Activated naive CD4-positive, alpha-beta T cell treated with anti-CD3 and anti-CD28 coated beads, Interleukin-2, amount 50 U/mL, for 16 hours (primary cell): Measurements from ENCODE around the gene EMSY.

ENCODE experiments used
- DNase-seq: peaks from one replicate; pipeline ENCODE4 v3.0.0-alpha.2; 2020

EMSY gene

GRCh38 chr11:76600124-76600655 lies 155.4 kb downstream of the EMSY start:
- DNase-seq: no peak

- DNase-seq: no peak
Measured at GRCh38 chr11:76601272-76601671, 156.5 kb downstream of the EMSY start.

- no peak for DNase-seq
Measured at GRCh38 chr11:76601724-76602123, 156.9 kb downstream of the EMSY start.

DNA sequence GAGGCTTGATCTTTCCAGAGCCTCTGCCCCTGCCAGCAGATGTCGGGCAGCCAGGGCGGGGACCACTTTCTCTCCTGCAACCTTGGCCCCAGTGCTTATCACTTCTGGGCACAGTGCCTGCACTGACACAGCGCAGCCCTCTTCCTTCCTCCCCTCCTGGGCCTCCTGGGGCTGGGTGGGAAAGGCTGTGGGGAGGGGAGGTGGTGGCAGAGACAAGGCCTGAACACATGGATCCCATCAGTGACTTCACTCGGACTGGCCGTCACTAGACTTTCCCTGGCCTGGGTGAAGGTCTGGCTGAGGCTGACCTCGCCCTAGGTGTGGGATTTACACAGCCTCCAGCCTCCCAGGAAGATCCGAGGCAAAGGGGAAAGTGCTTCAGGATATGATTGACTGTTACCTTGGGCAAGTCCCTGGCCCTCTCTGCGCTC lies 157.6 kb downstream of the EMSY start:
- no peak for DNase-seq
